ENCODE data around the gene GAB2.

- no peak for TF ChIP-seq CTCF (conservative IDR thresholded peaks at IDR 0.05; ENCODE audit: low read length)
- no peak for TF ChIP-seq EZH2phosphoT487 (IDR thresholded peaks at IDR 0.05; ENCODE audit: borderline replicate concordance, low read depth, low read length)
Measured at GRCh38 chr11:78365381-78365792, 52.2 kb downstream of the GAB2 start.
